ENCODE results near the gene CAMK2B. TPM values are rescaled to one million over a fixed set of nuclear protein-coding genes. Genes with fewer than 3 reads are reported as not detected.

CAMK2B gene
- total RNA-seq, 1 experiment from 2014 or later = 0.34 TPM

GRCh38 chr7:44309271-44310091 lies 15.9 kb downstream of the CAMK2B start:
- Histone ChIP-seq H3K9me2 (ENCODE audit: insufficient read depth) (no peaks in the 10 kb centered on the region), H3K27me3 (ENCODE audit: insufficient read depth, low read length) (no peaks in the 10 kb centered on the region), H4K20me1 (ENCODE audit: insufficient read depth) (no peaks in the 10 kb centered on the region), H3K79me2 (ENCODE audit: insufficient read depth, low read length) (no peaks in the 10 kb centered on the region), H3K4me2 (ENCODE audit: low read length) (no peak overlapping the region), H3K9me3 (ENCODE audit: control insufficient read depth in 1 of 2, insufficient read depth in 1 of 2, low read depth in 1 of 2, low read length in 2 of 2) (0 out of 4 replicates have a peak, but pooled peaks cover 0 to under 1% of the 10 kb centered on the region in 2 experiments), H3K27ac (ENCODE audit: low read depth, low read length) (no peak overlapping the region), H3K9ac (ENCODE audit: low read length) (no peak overlapping the region), H3K4me1 (ENCODE audit: control insufficient read depth in 1 of 2, insufficient read depth in 2 of 2, low read length in 2 of 2) (peaks cover 14 to 22% of the 10 kb centered on the region in 2 experiments; a peak in 3 of 4 replicates), H2AFZ (ENCODE audit: low read depth, low read length, poor library complexity, severe bottlenecking) (no peak overlapping the region), H3K4me3 (replicated peaks in 1 of 2; ENCODE audit: low read depth in 1 of 2, low read length in 2 of 2) (no peak overlapping the region), H3K36me3 (ENCODE audit: control insufficient read depth in 1 of 2, insufficient read depth in 2 of 2, low read length in 2 of 2) (no peaks in the 10 kb centered on the region)
- RAD21 ChIA-PET (ENCODE audit: low non-redundant PET in 1 of 2, low total read pairs in 2 of 2, uncharacterized antibody in 2 of 2, unreplicated experiment in 2 of 2) = no interaction called here
- no peak for TF ChIP-seq EZH2phosphoT487 (IDR thresholded peaks at IDR 0.05; ENCODE audit: borderline replicate concordance)
- TF ChIP-seq ZFX (IDR thresholded peaks at IDR 0.05) = no peak
- TF ChIP-seq SIN3A (IDR thresholded peaks at IDR 0.05; ENCODE audit: low read depth) = no peak
- TF ChIP-seq SP1 (IDR thresholded peaks at IDR 0.05; ENCODE audit: low read depth) = no peak
- TF ChIP-seq POLR2A (IDR thresholded peaks at IDR 0.05; ENCODE audit: borderline replicate concordance, extremely low read depth, insufficient read depth, insufficient read length) = no peak
- TF ChIP-seq POLR2AphosphoS5 (IDR thresholded peaks at IDR 0.05; ENCODE audit: low read depth, low read length) = no peak
- TF ChIP-seq YY1 (IDR thresholded peaks at IDR 0.05; ENCODE audit: extremely low read depth, insufficient replicate concordance, low read depth, low read length) = no peak
- no peak for TF ChIP-seq ZNF274 (IDR thresholded peaks at IDR 0.05; ENCODE audit: low read depth, low read length)
- no peak for TF ChIP-seq CTCF (IDR thresholded peaks at IDR 0.05 in 2 of 3, conservative IDR thresholded peaks at IDR 0.05 in 1 of 3; ENCODE audit: borderline replicate concordance in 1 of 3, insufficient read depth in 1 of 3, low read depth in 2 of 3, low read length in 2 of 3)
- TF ChIP-seq, protein P1, sequence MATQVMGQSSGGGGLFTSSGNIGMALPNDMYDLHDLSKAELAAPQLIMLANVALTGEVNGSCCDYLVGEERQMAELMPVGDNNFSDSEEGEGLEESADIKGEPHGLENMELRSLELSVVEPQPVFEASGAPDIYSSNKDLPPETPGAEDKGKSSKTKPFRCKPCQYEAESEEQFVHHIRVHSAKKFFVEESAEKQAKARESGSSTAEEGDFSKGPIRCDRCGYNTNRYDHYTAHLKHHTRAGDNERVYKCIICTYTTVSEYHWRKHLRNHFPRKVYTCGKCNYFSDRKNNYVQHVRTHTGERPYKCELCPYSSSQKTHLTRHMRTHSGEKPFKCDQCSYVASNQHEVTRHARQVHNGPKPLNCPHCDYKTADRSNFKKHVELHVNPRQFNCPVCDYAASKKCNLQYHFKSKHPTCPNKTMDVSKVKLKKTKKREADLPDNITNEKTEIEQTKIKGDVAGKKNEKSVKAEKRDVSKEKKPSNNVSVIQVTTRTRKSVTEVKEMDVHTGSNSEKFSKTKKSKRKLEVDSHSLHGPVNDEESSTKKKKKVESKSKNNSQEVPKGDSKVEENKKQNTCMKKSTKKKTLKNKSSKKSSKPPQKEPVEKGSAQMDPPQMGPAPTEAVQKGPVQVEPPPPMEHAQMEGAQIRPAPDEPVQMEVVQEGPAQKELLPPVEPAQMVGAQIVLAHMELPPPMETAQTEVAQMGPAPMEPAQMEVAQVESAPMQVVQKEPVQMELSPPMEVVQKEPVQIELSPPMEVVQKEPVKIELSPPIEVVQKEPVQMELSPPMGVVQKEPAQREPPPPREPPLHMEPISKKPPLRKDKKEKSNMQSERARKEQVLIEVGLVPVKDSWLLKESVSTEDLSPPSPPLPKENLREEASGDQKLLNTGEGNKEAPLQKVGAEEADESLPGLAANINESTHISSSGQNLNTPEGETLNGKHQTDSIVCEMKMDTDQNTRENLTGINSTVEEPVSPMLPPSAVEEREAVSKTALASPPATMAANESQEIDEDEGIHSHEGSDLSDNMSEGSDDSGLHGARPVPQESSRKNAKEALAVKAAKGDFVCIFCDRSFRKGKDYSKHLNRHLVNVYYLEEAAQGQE (IDR thresholded peaks at IDR 0.05; ENCODE audit: low read depth) = no peak
- TF ChIP-seq FOSL1 (IDR thresholded peaks at IDR 0.05; ENCODE audit: low read depth) = no peak
- no peak for TF ChIP-seq RAD21 (IDR thresholded peaks at IDR 0.05; ENCODE audit: low read depth)
- intact Hi-C loops (cut with micrococcal nuclease) = loop anchor here (5.0 kb wide), 1 partner anchor 227 kb away; the partner anchor contains the start of gene POLM
- ATAC-seq (no peak), DNase-seq (ENCODE audit: low read depth, low spot score) (no peak)
- no TSS peak for BruUV-seq (replicated peaks)
- POLR2A ChIA-PET = no interaction called here
- CTCF ChIA-PET = no interaction called here
